ENCODE measurements around the gene GREB1.

GRCh38 chr2:11551569-11552259 is 17.9 kb downstream of the GREB1 start:
- TF ChIP-seq CTCF (conservative IDR thresholded peaks at IDR 0.05) (no peak), EZH2 (IDR thresholded peaks at IDR 0.05; ENCODE audit: low read depth) (no peak)
